Endothelial cell of umbilical vein (primary cell): ENCODE measurements around the gene IRF1. TPM values are rescaled to one million over a fixed set of nuclear protein-coding genes. Genes with fewer than 3 reads are reported as not detected.
"Not testable (repeated sequence)": the region's sequence is repeated elsewhere in the genome, so short reads cannot be mapped to it uniquely, and the experiment has no call there.

Experiments
- BruUV-seq: library from RNA; stranded (reverse); fragments of 400-500 nt; replicated peaks from 2 replicates; lab custom pipeline; 2021; lab: Mats Ljungman, UMichigan
- CTCF ChIA-PET: fragments of 300-600, 350-600 bp; sonication (Branson Sonifier 250); formaldehyde crosslinking; loops from one replicate; lab custom pipeline; 2021; ENCODE audit warnings: antibody characterized with exemption, inconsistent platforms; lab: Charles Lee
- POLR2A ChIA-PET: fragments of 300-600, 350-600 bp; sonication (Branson Sonifier 250); formaldehyde crosslinking; loops from one replicate; lab custom pipeline; 2021; ENCODE audit warnings: antibody characterized with exemption, inconsistent platforms; lab: Charles Lee
- DNase-seq: peaks from one replicate; pipeline ENCODE4 v3.0.0-alpha.2; 2011; ENCODE audit warnings: low read depth, low spot score
- FAIRE-seq: peaks from 2 replicates; lab custom pipeline; 2011; peaks lifted over from hg19 to GRCh38; lab: Jason Lieb, UNC
- H2AFZ ChIP-seq: 2 replicates; pipeline ENCODE4 v1.6.0; 2012; ENCODE audit warnings: low read depth, low read length, control low read depth, inconsistent platforms
- H3K27ac ChIP-seq: 2 replicates; pipeline ENCODE4 v1.5.1; 2011; ENCODE audit warnings: low read depth, mild to moderate bottlenecking, control low read depth, low read length, moderate library complexity; ENCODE audit not compliant: insufficient read depth
- H3K27me3 ChIP-seq, 2 experiments: 2 replicates each; pipeline versions ENCODE4 v1.6.0 to v1.6.1; 2011; ENCODE audit warnings: low read length in 2 of 2, mixed read lengths in 1 of 2; ENCODE audit not compliant: control insufficient read depth in 2 of 2, insufficient read depth in 2 of 2
- H3K36me3 ChIP-seq, 2 experiments: 2 replicates in 1 of 2; 3 replicates in 1 of 2; pipeline ENCODE4 v1.5.1; 2011; ENCODE audit warnings: low read length in 2 of 2, mild to moderate bottlenecking in 1 of 2, moderate library complexity in 1 of 2; ENCODE audit not compliant: control insufficient read depth in 2 of 2, insufficient read depth in 2 of 2; ENCODE audit errors: extremely low read depth in 1 of 2
- H3K4me1 ChIP-seq: 3 replicates; pipeline ENCODE4 v1.5.1; 2011; ENCODE audit warnings: mild to moderate bottlenecking, low read length; ENCODE audit not compliant: control insufficient read depth, insufficient read depth; ENCODE audit errors: extremely low read depth
- H3K4me2 ChIP-seq: 2 replicates; pipeline ENCODE4 v1.6.1; 2011; ENCODE audit warnings: low read length, control low read depth, mixed read lengths; ENCODE audit not compliant: insufficient read depth
- H3K4me3 ChIP-seq, 3 experiments: fragments of 200-600 bp in 1 of 3; sonication (generic), shearing (Covaris generic) in 1 of 3; replicated peaks in 1 of 3; 2 replicates each; pipeline ENCODE4 v1.5.1; 2011 to 2016; ENCODE audit warnings: control low read depth in 3 of 3, low read length in 3 of 3, mild to moderate bottlenecking in 2 of 3, inconsistent platforms in 1 of 3, low read depth in 1 of 3, moderate library complexity in 1 of 3; ENCODE audit not compliant: insufficient read depth in 1 of 3
- H3K79me2 ChIP-seq: 2 replicates; pipeline ENCODE4 v1.6.0; 2012; ENCODE audit warnings: low read length, inconsistent platforms; ENCODE audit not compliant: control insufficient read depth, insufficient read depth
- H3K9ac ChIP-seq: replicated peaks from 2 replicates; pipeline ENCODE3; 2011; ENCODE audit warnings: low read length, control low read depth; ENCODE audit not compliant: insufficient read depth; ENCODE audit errors: extremely low read depth
- H3K9me1 ChIP-seq: replicated peaks from 3 replicates; pipeline ENCODE4 v1.6.0; 2011; ENCODE audit warnings: mild to moderate bottlenecking, low read length; ENCODE audit not compliant: control insufficient read depth, insufficient read depth; ENCODE audit errors: extremely low read depth
- H3K9me3 ChIP-seq: replicated peaks from 2 replicates; pipeline ENCODE4 v1.5.1; 2012; ENCODE audit warnings: low read length, inconsistent platforms; ENCODE audit not compliant: control insufficient read depth, insufficient read depth
- H4K20me1 ChIP-seq: replicated peaks from 2 replicates; pipeline ENCODE3; 2011; ENCODE audit warnings: mild to moderate bottlenecking, low read length; ENCODE audit not compliant: control insufficient read depth, insufficient read depth; ENCODE audit errors: extremely low read depth
- FOS ChIP-seq: IDR thresholded peaks from 2 replicates; pipeline ENCODE4 v1.6.1; 2011; ENCODE audit warnings: mild to moderate bottlenecking, low read length, moderate library complexity, borderline replicate concordance; ENCODE audit not compliant: insufficient read depth
- GATA2 ChIP-seq: IDR thresholded peaks from 2 replicates; pipeline ENCODE4 v1.7.0; 2011; ENCODE audit warnings: low read depth, mild to moderate bottlenecking, moderate library complexity, mixed read lengths, low read length; ENCODE audit not compliant: insufficient read length, insufficient read depth
- JUN ChIP-seq: IDR thresholded peaks from 2 replicates; pipeline ENCODE4 v1.6.1; 2011; ENCODE audit warnings: borderline replicate concordance, low read depth; ENCODE audit not compliant: insufficient read length, insufficient read depth
- POLR2A ChIP-seq: IDR thresholded peaks from 2 replicates; pipeline ENCODE4 v1.6.1; 2012; ENCODE audit warnings: low read depth, mild to moderate bottlenecking, control low read depth, low read length
- dilution Hi-C: fragments of 300-500 bp; cut with MboI; formaldehyde crosslinking; loops from one replicate; pipeline ENCODE4 v1.15.0; 2019; ENCODE audit warnings: low sequenced_read_pairs; ENCODE audit not compliant: extremely low pct_ligation_motif_present
- intact Hi-C: fragments of 100-400 bp; cut with micrococcal nuclease; formaldehyde crosslinking; loops from one replicate; pipeline ENCODE4 v1.10.0; 2022
- polyA plus RNA-seq, 4 experiments: library from polyadenylated mRNA; depleted of rRNA in 3 of 4; stranded (reverse) in 3 of 4; unstranded in 1 of 4; fragments of >200 nt; gene quantifications; 2 replicates each; pipeline versions ENCODE4 v1.2.1 to v1.2.3, GENCODE V29; 2011 to 2012; ENCODE audit warnings: missing spikeins in 1 of 4
- total RNA-seq: library from RNA; stranded (reverse); gene quantifications from 2 replicates; pipeline ENCODE4 v1.2.3, GENCODE V29; 2021

Gene IRF1
- total and polyA plus RNA-seq, 2 donors (not counting 3 experiments of a cell fraction or from before 2014, with no cell fraction given) = 12.3 to 28.0 TPM

GRCh38 chr5:132513618-132514336 is 23.2 kb upstream of the IRF1 start:
- CTCF ChIA-PET = not testable (repeated sequence)

GRCh38 chr5:132510076-132510475 is 19.5 kb upstream of the IRF1 start:
- no peaks in the 10 kb centered on the region for H4K20me1 ChIP-seq
- no peaks in the 10 kb centered on the region for H3K79me2 ChIP-seq
- H3K9ac ChIP-seq = no peak overlapping the region
- TF ChIP-seq GATA2 (no peak), FOS (peak; percentile 86), JUN (peak; percentile 96), POLR2A (peak; percentile 16)
- dilution Hi-C loops (no loop called here), intact Hi-C loops (no loop called here)
- peak overlapping the region; percentile 38 for H3K27ac ChIP-seq
- peaks cover 18% of the 10 kb centered on the region for H3K4me1 ChIP-seq
- CTCF ChIA-PET = interaction anchor here (0.9 to 2.6 kb wide), 9 partner anchors 9 to 310 kb away, joined by 3 to 19 read pairs (median 6); partner anchors contain the start of gene IRF1
- POLR2A ChIA-PET = interaction anchor here (0.6 kb wide), 1 partner anchor 235 kb away, joined by 3 read pairs; no protein-coding TSS in a partner anchor
- DNase-seq (peak; percentile 73), FAIRE-seq (peak; percentile 49)
- peak overlapping the region; percentile 34 for H3K4me2 ChIP-seq
- H2AFZ ChIP-seq = no peak overlapping the region
- no peaks in the 10 kb centered on the region for H3K9me1 ChIP-seq
- no peaks in the 10 kb centered on the region for H3K36me3 ChIP-seq
- no TSS peak for BruUV-seq
- no peaks in the 10 kb centered on the region for H3K27me3 ChIP-seq
- H3K4me3 ChIP-seq = no peak overlapping the region
- H3K9me3 ChIP-seq = no peaks in the 10 kb centered on the region

More at GRCh38 chr5:132513618-132514336, 23.2 kb upstream of the IRF1 start:
- peaks cover 14% of the 10 kb centered on the region for H3K4me1 ChIP-seq
- H2AFZ ChIP-seq, H3K27me3 ChIP-seq, H3K79me2 ChIP-seq, H4K20me1 ChIP-seq, H3K9me1 ChIP-seq, H3K27ac ChIP-seq, intact Hi-C loops, dilution Hi-C loops, H3K9me3 ChIP-seq, FAIRE-seq, H3K4me2 ChIP-seq, BruUV-seq, H3K9ac ChIP-seq, POLR2A ChIA-PET, H3K4me3 ChIP-seq, DNase-seq, H3K36me3 ChIP-seq: not testable (repeated sequence)
